ENCODE results near the gene TRIM31.

The TRIM31 gene

DNA sequence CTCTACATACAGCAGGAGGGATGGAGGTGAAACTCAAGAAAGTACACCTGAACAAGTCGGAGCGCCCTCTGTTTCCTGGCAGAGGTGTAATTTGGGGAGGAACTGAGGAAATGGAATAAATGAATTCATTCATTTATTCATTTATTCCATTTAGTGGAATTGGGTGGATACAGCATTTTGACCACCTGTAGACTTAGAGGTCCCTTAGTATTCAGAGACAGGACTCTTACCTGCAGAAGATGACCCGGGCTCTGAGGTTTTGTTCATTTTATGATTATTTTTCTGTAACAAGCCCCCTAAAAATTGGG is 9.1 kb downstream of the TRIM31 start:
- TF ChIP-seq CTCF (IDR thresholded peaks at IDR 0.05; ENCODE audit: extremely low read depth, missing control alignments): no peak
- DNase-seq (ENCODE audit: low spot score): no peak

DNA sequence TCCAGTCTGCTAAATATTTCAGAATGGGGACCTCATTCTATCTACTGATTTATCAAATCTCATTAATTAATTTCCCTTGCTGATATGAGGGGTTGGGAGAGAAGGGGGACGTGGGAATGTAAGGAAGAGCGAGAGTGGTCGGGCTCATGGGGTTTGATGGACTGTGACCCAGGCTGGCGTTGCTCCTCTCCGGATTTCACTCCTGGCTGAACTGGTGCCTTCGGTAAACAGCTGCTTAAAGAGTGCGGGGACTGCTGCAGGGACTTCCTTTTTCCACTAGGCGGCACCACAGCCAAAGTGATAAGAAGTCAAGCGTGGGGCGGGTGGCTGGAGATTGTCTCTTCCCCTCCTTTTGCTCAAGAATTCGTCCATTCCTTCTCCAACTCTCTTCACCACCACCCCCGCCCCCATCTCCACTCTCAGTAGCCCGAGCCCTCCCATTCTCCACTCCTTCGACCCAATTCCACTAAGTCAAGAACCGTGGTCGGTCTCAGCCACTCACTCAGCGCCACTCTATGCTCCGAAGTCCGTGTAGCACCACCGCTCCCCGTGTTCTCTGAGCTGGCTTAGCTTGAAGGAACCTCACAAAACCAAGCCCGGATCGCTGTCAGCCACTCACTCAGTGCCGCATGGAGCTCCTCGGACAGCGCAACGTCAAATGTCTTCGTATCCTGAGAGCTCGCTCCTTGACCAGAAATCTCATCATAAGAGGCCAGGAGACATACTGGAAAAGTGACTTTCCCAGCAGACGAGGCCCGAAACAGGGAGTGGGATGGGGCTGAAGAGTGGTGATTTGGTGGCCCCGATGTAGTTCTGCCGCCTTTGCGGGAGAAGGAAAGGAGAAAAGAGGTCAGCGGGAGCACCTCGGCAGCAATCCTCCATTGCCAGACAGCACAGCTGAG is 9.7 kb downstream of the TRIM31 start:
- peak; percentile 95 for TF ChIP-seq CTCF (IDR thresholded peaks at IDR 0.05; ENCODE audit: extremely low read depth, missing control alignments)
- peak; percentile 93 for DNase-seq (ENCODE audit: low spot score)

- DNase-seq (ENCODE audit: low spot score): peak; percentile 26
- no peak for TF ChIP-seq CTCF (IDR thresholded peaks at IDR 0.05; ENCODE audit: extremely low read depth, missing control alignments)
Measured at GRCh38 chr6:30102414-30102969, 10.4 kb downstream of the TRIM31 start.

GRCh38 chr6:30101444-30102413 is 11.2 kb downstream of the TRIM31 start:
- TF ChIP-seq CTCF (IDR thresholded peaks at IDR 0.05; ENCODE audit: extremely low read depth, missing control alignments): no peak
- DNase-seq (ENCODE audit: low spot score): peak; percentile 89

DNA sequence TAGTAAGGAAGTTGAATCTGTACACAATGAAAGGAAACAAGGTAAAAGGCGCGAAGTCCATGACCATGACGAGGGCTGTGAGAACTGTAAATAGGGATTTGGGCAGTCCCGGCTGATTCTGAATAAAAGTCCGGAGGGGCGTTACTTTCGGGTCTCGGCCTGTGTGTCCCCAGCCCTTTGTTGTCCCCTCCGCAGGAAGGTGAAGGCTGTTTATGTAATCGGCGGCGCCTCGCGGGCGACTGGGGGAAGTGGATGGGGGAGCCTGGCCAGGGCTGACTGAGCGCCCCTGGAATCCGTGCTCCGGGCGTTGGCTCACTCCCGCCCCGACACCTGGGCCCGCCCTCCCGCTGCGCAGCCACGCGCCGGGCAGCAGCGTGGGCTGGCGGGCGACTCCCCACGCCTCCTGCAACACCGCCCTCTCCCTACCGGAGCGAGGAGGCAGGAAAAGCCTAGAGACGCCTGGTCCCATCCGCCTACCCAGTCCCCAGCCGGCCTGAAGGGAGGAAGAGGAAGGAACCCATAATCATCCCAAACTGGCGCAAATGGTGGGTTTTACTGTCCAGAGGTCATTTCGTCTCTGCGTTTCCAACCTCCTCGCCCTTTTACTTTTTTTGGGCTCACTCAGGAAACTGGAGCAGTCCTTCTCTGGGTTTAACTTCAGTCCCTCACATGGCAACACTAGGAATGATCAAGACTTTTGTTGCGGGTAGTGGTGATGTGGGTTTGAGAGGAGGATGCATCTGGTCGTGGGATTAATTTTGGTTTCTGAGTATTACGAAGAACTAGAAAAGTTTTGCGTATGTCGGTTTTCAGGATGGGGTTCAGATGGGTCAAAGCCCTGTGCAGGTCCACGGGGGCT is 12.1 kb downstream of the TRIM31 start:
- no peak for TF ChIP-seq CTCF (IDR thresholded peaks at IDR 0.05; ENCODE audit: extremely low read depth, missing control alignments)
- DNase-seq (ENCODE audit: low spot score): peak; percentile 49

DNA sequence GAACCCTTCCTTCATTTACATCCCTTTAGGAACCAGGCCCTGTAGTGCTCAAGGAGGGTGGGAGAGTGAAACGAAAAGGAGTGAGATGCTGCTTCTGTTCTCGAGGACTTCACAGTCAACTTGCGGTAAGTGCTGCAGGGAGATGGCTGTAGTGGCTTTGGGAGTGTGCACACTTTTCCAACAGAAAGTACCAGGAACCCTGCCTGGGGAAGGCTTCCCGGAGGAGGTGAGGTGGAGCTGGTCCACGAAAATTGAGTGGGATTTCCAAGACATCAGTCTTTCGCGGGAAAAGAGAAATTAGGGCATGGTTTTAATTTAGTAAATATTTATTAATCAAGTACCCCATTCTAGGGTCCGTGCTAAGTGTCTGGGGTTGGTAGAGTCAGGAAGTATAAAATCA is 12.7 kb downstream of the TRIM31 start:
- DNase-seq (ENCODE audit: low spot score): no peak
- TF ChIP-seq CTCF (IDR thresholded peaks at IDR 0.05; ENCODE audit: extremely low read depth, missing control alignments): no peak

Measured in GM20000 (cell line).